HG03342 (cell line): ENCODE measurements around the gene SMIM10L2A.
A peak's percentile ranks its signal among the peaks of the same experiment; 100 is the strongest.
"Not testable (repeated sequence)": the region's sequence is repeated elsewhere in the genome, so short reads cannot be mapped to it uniquely, and the experiment has no call there.

Experiments used
- ATAC-seq: cut with Tn5 transposase; IDR thresholded peaks from one replicate; pipeline ENCODE4 v1.9.1; 2021; ENCODE audit warnings: mild to moderate bottlenecking, moderate library complexity; ENCODE audit not compliant: unreplicated experiment

SMIM10L2A gene

GRCh38 chrX:135421932-135422809 is at the start of gene SMIM10L2A:
SMIM10L2A (plus strand) TSS chrX:135421944; CDS start chrX:135422132, 188 bp downstream.
- ATAC-seq, result peak; percentile 42

GRCh38 chrX:135373357-135373756 is 48.4 kb upstream of the SMIM10L2A start:
- no peak for ATAC-seq

- no peak for ATAC-seq
These were observed 39.5 kb upstream of the SMIM10L2A start for GRCh38 chrX:135382260-135382659.

GRCh38 chrX:135383249-135383648 is 38.5 kb upstream of the SMIM10L2A start:
- ATAC-seq, result no peak

GRCh38 chrX:135384161-135384836 is 37.4 kb upstream of the SMIM10L2A start:
- no peak for ATAC-seq

GRCh38 chrX:135388841-135389240 is 32.9 kb upstream of the SMIM10L2A start:
- no peak for ATAC-seq

GRCh38 chrX:135389243-135389642 is 32.5 kb upstream of the SMIM10L2A start:
- no peak for ATAC-seq

- no peak for ATAC-seq
These were observed 32.0 kb upstream of the SMIM10L2A start for GRCh38 chrX:135389717-135390116.

GRCh38 chrX:135391734-135392133 is 30.0 kb upstream of the SMIM10L2A start:
- ATAC-seq, result no peak

GRCh38 chrX:135393051-135393450 is 28.7 kb upstream of the SMIM10L2A start:
- no peak for ATAC-seq

GRCh38 chrX:135395064-135395463 is 26.7 kb upstream of the SMIM10L2A start:
- ATAC-seq, result no peak

GRCh38 chrX:135396109-135396508 is 25.6 kb upstream of the SMIM10L2A start:
- no peak for ATAC-seq

GRCh38 chrX:135396566-135396965 is 25.2 kb upstream of the SMIM10L2A start:
- no peak for ATAC-seq

GRCh38 chrX:135397652-135398051 is 24.1 kb upstream of the SMIM10L2A start:
- ATAC-seq, result no peak

- no peak for ATAC-seq
These were observed 18.4 kb upstream of the SMIM10L2A start for GRCh38 chrX:135403374-135403773.

- not testable (repeated sequence) for ATAC-seq
These were observed 15.3 kb upstream of the SMIM10L2A start for GRCh38 chrX:135406428-135406827.

GRCh38 chrX:135408794-135409193 is 12.9 kb upstream of the SMIM10L2A start:
- no peak for ATAC-seq

GRCh38 chrX:135410861-135411627 is 10.7 kb upstream of the SMIM10L2A start:
- ATAC-seq, result no peak

- no peak for ATAC-seq
These were observed 9.9 kb upstream of the SMIM10L2A start for GRCh38 chrX:135411893-135412292.

GRCh38 chrX:135416546-135416945 is 5.2 kb upstream of the SMIM10L2A start:
- no peak for ATAC-seq

GRCh38 chrX:135420831-135421230 is 913 bp upstream of the SMIM10L2A start:
- ATAC-seq, result no peak
